Sigmoid colon (tissue), 4 donors: ENCODE measurements around the gene DDR1.
"Not testable (repeated sequence)": the region's sequence is repeated elsewhere in the genome, so short reads cannot be mapped to it uniquely, and the experiment has no call there.

Source experiments
- POLR2A ChIP-seq, 2 donors: fragments of 450-650 bp; IDR thresholded peaks; one replicate each; pipeline ENCODE4 v1.6.1; 2016; ENCODE audit warnings: antibody characterized with exemption in 2 of 2, mild to moderate bottlenecking in 2 of 2, moderate library complexity in 2 of 2
- POLR2AphosphoS5 ChIP-seq, 4 donors: sonication (generic); formaldehyde crosslinking; IDR thresholded peaks; one replicate each; pipeline ENCODE4 v1.6.1; 2017; ENCODE audit warnings: antibody characterized with exemption in 4 of 4
- TF ChIP-seq, protein P1 (sequence below), 4 experiments: fragments of 450-650 bp in 3 of 4; fragments of 200-600 bp in 1 of 4; IDR thresholded peaks; one replicate each; pipeline ENCODE4 v1.5.1; 2016 to 2019; ENCODE audit warnings: antibody characterized with exemption in 4 of 4, mild to moderate bottlenecking in 3 of 4, moderate library complexity in 2 of 4

- TF ChIP-seq POLR2A, POLR2AphosphoS5 (IDR thresholded peaks at IDR 0.05): not testable (repeated sequence)
- TF ChIP-seq, protein P1, sequence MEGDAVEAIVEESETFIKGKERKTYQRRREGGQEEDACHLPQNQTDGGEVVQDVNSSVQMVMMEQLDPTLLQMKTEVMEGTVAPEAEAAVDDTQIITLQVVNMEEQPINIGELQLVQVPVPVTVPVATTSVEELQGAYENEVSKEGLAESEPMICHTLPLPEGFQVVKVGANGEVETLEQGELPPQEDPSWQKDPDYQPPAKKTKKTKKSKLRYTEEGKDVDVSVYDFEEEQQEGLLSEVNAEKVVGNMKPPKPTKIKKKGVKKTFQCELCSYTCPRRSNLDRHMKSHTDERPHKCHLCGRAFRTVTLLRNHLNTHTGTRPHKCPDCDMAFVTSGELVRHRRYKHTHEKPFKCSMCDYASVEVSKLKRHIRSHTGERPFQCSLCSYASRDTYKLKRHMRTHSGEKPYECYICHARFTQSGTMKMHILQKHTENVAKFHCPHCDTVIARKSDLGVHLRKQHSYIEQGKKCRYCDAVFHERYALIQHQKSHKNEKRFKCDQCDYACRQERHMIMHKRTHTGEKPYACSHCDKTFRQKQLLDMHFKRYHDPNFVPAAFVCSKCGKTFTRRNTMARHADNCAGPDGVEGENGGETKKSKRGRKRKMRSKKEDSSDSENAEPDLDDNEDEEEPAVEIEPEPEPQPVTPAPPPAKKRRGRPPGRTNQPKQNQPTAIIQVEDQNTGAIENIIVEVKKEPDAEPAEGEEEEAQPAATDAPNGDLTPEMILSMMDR (IDR thresholded peaks at IDR 0.05): not testable (repeated sequence)
Observed at GRCh38 chr6:30869241-30869749, 15.0 kb upstream of the DDR1 start.
